GM12865 (cell line): ENCODE measurements around the gene C15orf61.

Experiments
- DNase-seq: peaks from one replicate; pipeline ENCODE4 v3.0.0; 2010; ENCODE audit warnings: low read depth
- H3K4me3 ChIP-seq: 2 replicates; pipeline ENCODE4 v1.5.1; 2011; ENCODE audit warnings: mild to moderate bottlenecking, low read depth, low read length, control low read depth
- CTCF ChIP-seq: IDR thresholded peaks from 2 replicates; pipeline ENCODE4 v1.5.1; 2011; ENCODE audit warnings: low read length, control low read depth, low read depth, inconsistent platforms; ENCODE audit not compliant: insufficient read depth; ENCODE audit errors: missing control alignments

The C15orf61 gene

DNA sequence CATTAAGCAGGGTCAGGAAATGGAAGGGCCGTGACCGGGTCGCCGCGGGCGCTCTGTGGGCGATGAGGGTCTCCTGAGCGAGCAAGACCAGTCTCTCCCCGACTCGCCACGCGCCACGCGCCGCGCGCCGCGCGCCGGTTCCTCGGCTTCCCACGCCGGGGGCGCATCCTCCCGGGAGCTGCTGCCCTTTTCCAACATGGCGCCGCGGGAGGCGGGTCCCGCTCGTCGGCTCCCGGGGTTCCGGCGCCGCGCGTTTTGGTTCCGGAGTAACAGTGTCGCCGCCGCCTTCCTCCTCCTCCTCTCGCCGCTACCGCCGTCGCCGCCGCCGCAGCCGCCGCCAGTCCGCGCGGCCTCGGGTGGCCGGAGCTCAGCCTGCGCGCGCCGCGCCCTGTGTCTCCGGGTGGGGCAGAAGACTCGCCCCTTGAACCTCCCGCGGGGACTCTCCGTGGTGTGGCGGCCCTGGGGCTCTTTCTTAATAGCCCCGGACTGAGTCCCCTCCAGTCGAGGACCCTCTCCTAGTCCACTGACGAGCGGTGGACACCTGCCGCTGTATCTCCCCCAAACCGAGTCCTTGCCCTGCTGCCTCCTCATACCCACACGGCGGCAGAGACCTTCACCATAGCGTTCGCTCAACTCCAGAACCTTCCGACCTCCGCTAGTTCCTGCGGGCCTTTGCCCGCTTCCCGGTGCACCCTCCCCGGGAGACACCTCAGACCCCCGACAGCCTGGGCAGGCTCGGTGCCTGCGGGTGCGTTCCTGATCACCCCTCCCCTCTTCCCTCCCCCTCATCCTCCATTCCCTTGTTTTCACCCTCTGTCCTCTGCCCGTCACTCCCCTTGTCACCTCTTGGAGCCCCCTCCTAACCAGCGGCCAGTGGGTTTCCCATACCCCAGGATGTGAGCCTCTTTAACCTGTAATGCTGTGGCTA lies 21.8 kb downstream of the C15orf61 start, which contains the start of gene MAP2K5:
Gene MAP2K5, plus strand, starts transcription at position 284 of the 928 bp plus-strand sequence. Its CDS starts 633 bp downstream, at position 917.
- peak within 1 kb of the TSS; percentile 95 for H3K4me3 ChIP-seq
- peak; percentile 87 for DNase-seq
- TF ChIP-seq CTCF: no peak

GRCh38 chr15:67543348-67543718 lies 22.4 kb downstream of the C15orf61 start:
- peak overlapping the region; percentile 95 for H3K4me3 ChIP-seq
- no peak for TF ChIP-seq CTCF
- DNase-seq: peak; percentile 27

DNA sequence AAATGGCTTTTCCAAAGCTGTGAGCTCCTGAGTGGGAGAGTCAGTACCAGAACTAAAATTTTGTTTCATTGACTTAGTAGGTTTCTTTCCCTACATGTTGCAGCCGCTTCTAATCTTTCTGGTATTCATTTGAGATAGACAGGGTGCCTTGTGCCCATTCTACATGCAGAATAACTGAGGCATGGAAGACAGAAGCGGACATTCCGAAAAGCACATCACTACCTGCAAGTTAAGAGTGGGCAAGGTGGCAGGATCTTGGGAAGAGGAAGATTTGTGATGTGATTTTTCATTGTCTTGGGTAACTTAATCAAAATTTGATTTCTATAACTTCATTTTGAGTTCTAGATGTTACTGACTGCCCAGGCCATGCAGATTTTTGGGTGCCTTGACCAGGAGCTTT lies 23.5 kb downstream of the C15orf61 start:
- TF ChIP-seq CTCF: no peak
- H3K4me3 ChIP-seq: no peak overlapping the region
- no peak for DNase-seq

DNA sequence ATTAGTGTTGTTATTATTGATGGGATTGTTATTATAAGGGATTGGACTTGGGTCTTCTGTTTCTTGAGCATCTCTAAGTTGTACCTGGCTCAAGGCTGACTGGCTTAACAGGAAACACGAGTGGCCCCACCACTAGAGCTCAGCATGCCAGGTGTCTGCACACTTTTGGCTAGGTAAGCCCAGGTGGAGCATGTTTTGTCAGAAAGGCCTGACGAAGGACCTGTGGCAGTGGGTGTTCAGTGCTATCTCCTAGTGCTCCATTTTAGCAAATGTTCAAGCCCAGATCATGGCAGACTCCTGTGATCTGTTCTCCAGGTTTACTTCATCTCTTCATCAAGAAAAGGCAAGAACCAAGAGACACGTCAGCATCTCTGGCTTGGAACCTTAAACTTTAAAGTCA lies 24.9 kb downstream of the C15orf61 start:
- no peak overlapping the region for H3K4me3 ChIP-seq
- TF ChIP-seq CTCF: no peak
- DNase-seq: no peak

DNA sequence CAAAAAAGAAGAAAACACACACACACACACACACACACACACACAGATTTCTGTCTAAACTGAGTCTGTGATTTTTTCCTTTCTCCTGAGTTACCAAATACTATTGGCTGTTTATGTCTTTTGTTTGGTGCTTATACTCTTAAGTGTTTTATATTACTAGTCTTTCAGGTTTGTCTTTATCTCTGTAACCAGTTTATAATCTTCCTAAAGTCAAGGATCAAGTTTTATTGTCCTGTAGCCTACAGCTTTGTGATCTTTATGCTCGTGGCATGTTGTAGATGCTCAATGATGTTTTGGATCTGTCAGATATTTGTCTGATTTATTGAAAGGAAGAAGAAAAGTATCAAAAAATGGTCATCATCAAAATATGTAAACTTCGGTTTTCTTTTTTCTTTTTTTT lies 26.1 kb downstream of the C15orf61 start:
- H3K4me3 ChIP-seq: no peak overlapping the region
- no peak for TF ChIP-seq CTCF
- no peak for DNase-seq

GRCh38 chr15:67547836-67548235 lies 26.9 kb downstream of the C15orf61 start:
- TF ChIP-seq CTCF: no peak
- DNase-seq: no peak
- no peak overlapping the region for H3K4me3 ChIP-seq
